Measurements from ENCODE around the gene WWOX. TPM values are rescaled to one million over a fixed set of nuclear protein-coding genes. Genes with fewer than 3 reads are reported as not detected.

WWOX gene
- total and polyA plus RNA-seq, 2 of the 8 experiments (the other 6 are each of a cell fraction or from before 2014, with no cell fraction given): 5.4 to 16.7 TPM

GRCh38 chr16:78633551-78633950 lies 534.1 kb downstream of the WWOX start:
- Histone ChIP-seq H3K23ac (ENCODE audit: insufficient read length) (no peak overlapping the region), H2BK12ac (ENCODE audit: low read depth, low read length) (no peak overlapping the region), H4K5ac (ENCODE audit: insufficient read length, low read depth, low read length) (no peak overlapping the region), H3K4me1 (replicated peaks in 1 of 4; ENCODE audit: control insufficient read depth in 3 of 4, insufficient read depth in 4 of 4, low read length in 3 of 4) (no peaks in the 10 kb centered on the region), H2BK15ac (ENCODE audit: low read length) (no peak overlapping the region), H3K18ac (ENCODE audit: extremely low read depth, low read length) (no peak overlapping the region), H3K23me2 (ENCODE audit: low read depth, low read length) (no peaks in the 10 kb centered on the region), H2AFZ (ENCODE audit: low read length) (no peak overlapping the region), H3K9ac (replicated peaks in 1 of 4; ENCODE audit: extremely low read depth in 1 of 4, low read depth in 3 of 4, low read length in 3 of 4) (no peak overlapping the region), H3K79me2 (ENCODE audit: control insufficient read depth in 1 of 2, insufficient read depth in 2 of 2, low read length in 2 of 2) (no peaks in the 10 kb centered on the region), H2BK120ac (replicated peaks; ENCODE audit: low read depth, low read length) (no peak overlapping the region), H3K9me3 (ENCODE audit: insufficient read depth in 2 of 2, low read depth in 1 of 2, low read length in 1 of 2) (peaks cover 14 to 16% of the 10 kb centered on the region in 2 experiments), H3K27ac (ENCODE audit: low read depth, low read length) (no peak overlapping the region), H4K91ac (replicated peaks; ENCODE audit: insufficient read length, low read length) (no peak overlapping the region), H3K4me2 (ENCODE audit: insufficient read depth in 1 of 2, low read depth in 2 of 2, low read length in 2 of 2) (no peak overlapping the region), H4K20me1 (replicated peaks in 1 of 2; ENCODE audit: control insufficient read depth in 1 of 2, insufficient read depth in 2 of 2, low read length in 2 of 2) (no peaks in the 10 kb centered on the region), H2BK20ac (ENCODE audit: low read length) (no peak overlapping the region), H3K27me3 (replicated peaks in 1 of 4; ENCODE audit: control insufficient read depth in 3 of 4, extremely low read depth in 1 of 4, insufficient read depth in 3 of 4, low read length in 3 of 4) (no peaks in the 10 kb centered on the region), H3K14ac (ENCODE audit: insufficient read length) (no peak overlapping the region), H3K4ac (replicated peaks; ENCODE audit: insufficient read length, low read depth, low read length) (no peak overlapping the region), H3K36me3 (ENCODE audit: control insufficient read depth in 2 of 4, insufficient read depth in 4 of 4, low read length in 3 of 4) (no peaks in the 10 kb centered on the region), H2BK5ac (ENCODE audit: low read depth, low read length) (no peak overlapping the region), H3K4me3 (ENCODE audit: extremely low read depth in 1 of 4, insufficient read depth in 2 of 4, low read depth in 3 of 4, low read length in 4 of 4) (no peak overlapping the region), H3K56ac (replicated peaks; ENCODE audit: insufficient read length, low read depth, low read length) (no peak overlapping the region), H3K79me1 (ENCODE audit: low read depth, low read length) (no peaks in the 10 kb centered on the region), H2AK5ac (ENCODE audit: low read depth, low read length) (0 out of 2 replicates have a peak overlapping the region, but pooled peaks have one; percentile 6), H4K8ac (ENCODE audit: extremely low read depth, insufficient read depth, low read length) (no peak overlapping the region)
- FAIRE-seq (no peak), DNase-seq (ENCODE audit: low read depth in 1 of 2, low spot score in 2 of 2) (no peak)
- ChIA-PET POLR2A (ENCODE audit: partially characterized antibody) (interaction anchor here (0.9 kb wide), 1 partner anchor 76 kb away, joined by 4 read pairs; no protein-coding TSS in a partner anchor), CTCF (ENCODE audit: partially characterized antibody) (no interaction called here)
- WGBS, 2 experiments (ENCODE audit: extremely low coverage in 1 of 2, insufficient coverage in 1 of 2, insufficient read length in 1 of 2, insufficient replicate concordance in 2 of 2, low coverage in 1 of 2, low lambda C conversion rate in 2 of 2, missing lambda C conversion rate in 1 of 2): 83% methylated on average over 12 of the region's 12 CpGs; no CpG with 5 or more reads in 1 of the 2 experiments
- TF ChIP-seq KDM1A (IDR thresholded peaks at IDR 0.05; ENCODE audit: borderline replicate concordance, low read length) (no peak), RBBP5 (IDR thresholded peaks at IDR 0.05; ENCODE audit: borderline replicate concordance, low read depth, low read length) (no peak), SIX5 (IDR thresholded peaks at IDR 0.05; ENCODE audit: low read depth, low read length) (no peak), NRF1 (IDR thresholded peaks at IDR 0.05; ENCODE audit: low read depth, low read length) (no peak), KDM5A (IDR thresholded peaks at IDR 0.05; ENCODE audit: low read length) (no peak), JUN (IDR thresholded peaks at IDR 0.05; ENCODE audit: low read depth, low read length) (no peak), EZH2 (IDR thresholded peaks at IDR 0.05; ENCODE audit: low read depth, low read length, severe bottlenecking) (no peak), SIN3A (conservative IDR thresholded peaks at IDR 0.05 in 1 of 2, IDR thresholded peaks at IDR 0.05 in 1 of 2; ENCODE audit: low read depth in 1 of 2, low read length in 2 of 2) (no peak), TCF12 (IDR thresholded peaks at IDR 0.05; ENCODE audit: low read depth, low read length) (no peak), SP1 (IDR thresholded peaks at IDR 0.05; ENCODE audit: low read depth, low read length) (no peak), ATF2 (IDR thresholded peaks at IDR 0.05; ENCODE audit: low read length) (no peak), SP4 (IDR thresholded peaks at IDR 0.05; ENCODE audit: low read length) (no peak)
- TF ChIP-seq, protein P1, sequence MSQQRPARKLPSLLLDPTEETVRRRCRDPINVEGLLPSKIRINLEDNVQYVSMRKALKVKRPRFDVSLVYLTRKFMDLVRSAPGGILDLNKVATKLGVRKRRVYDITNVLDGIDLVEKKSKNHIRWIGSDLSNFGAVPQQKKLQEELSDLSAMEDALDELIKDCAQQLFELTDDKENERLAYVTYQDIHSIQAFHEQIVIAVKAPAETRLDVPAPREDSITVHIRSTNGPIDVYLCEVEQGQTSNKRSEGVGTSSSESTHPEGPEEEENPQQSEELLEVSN (IDR thresholded peaks at IDR 0.05): no peak

All from H1 (cell line).